GM21619 (cell line): ENCODE measurements around the gene ZNF574.
"Not testable (repeated sequence)": the region's sequence is repeated elsewhere in the genome, so short reads cannot be mapped to it uniquely, and the experiment has no call there.

ENCODE experiments used
- ATAC-seq: cut with Tn5 transposase; IDR thresholded peaks from one replicate; pipeline ENCODE4 v1.9.1; 2021; ENCODE audit not compliant: unreplicated experiment

ZNF574 gene, protein sequence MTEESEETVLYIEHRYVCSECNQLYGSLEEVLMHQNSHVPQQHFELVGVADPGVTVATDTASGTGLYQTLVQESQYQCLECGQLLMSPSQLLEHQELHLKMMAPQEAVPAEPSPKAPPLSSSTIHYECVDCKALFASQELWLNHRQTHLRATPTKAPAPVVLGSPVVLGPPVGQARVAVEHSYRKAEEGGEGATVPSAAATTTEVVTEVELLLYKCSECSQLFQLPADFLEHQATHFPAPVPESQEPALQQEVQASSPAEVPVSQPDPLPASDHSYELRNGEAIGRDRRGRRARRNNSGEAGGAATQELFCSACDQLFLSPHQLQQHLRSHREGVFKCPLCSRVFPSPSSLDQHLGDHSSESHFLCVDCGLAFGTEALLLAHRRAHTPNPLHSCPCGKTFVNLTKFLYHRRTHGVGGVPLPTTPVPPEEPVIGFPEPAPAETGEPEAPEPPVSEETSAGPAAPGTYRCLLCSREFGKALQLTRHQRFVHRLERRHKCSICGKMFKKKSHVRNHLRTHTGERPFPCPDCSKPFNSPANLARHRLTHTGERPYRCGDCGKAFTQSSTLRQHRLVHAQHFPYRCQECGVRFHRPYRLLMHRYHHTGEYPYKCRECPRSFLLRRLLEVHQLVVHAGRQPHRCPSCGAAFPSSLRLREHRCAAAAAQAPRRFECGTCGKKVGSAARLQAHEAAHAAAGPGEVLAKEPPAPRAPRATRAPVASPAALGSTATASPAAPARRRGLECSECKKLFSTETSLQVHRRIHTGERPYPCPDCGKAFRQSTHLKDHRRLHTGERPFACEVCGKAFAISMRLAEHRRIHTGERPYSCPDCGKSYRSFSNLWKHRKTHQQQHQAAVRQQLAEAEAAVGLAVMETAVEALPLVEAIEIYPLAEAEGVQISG

DNA sequence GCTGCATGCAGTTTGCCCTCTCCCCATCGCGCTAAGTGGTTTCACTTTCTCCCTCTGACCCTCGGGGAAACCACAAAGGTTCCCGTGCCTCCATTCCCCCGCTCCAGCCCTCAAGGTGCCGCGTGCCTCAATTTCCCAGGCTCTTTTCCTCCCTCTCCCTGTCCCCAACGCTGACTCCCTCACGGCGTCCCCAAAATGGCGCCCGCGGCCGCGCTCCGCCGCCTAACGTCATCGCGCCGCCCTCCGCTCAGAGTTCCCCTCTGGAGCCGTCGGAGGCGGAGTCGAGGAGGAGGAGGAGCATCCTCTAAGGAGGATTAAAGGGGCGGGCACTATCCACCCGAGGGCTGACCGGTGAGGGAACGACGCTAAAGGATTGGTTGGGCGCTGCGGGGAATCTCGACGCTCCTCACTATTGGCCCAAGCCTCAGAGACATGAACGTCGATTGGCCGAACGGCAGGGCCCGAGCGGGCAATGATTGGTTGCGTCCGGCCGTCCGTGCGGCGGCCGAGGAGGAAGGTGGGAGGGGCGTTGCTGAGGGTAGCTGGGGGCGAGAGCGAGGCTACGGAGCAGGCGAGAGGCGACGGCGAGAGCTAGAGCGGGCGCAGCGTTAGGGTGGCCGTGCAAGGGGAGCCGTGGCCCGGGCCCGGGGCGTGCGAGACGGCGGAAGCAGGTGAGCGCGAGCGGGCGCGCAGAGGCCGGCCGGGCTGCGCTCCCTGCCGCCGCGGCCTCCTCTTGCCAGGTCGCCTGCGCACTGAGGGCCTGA, at the start of gene ZNF574:
Gene ZNF574 (plus strand): TSS at position 551 of the 764 bp plus-strand sequence. CDS start 2,441 bp downstream, outside the sequence.
- peak; percentile 90 for ATAC-seq

DNA sequence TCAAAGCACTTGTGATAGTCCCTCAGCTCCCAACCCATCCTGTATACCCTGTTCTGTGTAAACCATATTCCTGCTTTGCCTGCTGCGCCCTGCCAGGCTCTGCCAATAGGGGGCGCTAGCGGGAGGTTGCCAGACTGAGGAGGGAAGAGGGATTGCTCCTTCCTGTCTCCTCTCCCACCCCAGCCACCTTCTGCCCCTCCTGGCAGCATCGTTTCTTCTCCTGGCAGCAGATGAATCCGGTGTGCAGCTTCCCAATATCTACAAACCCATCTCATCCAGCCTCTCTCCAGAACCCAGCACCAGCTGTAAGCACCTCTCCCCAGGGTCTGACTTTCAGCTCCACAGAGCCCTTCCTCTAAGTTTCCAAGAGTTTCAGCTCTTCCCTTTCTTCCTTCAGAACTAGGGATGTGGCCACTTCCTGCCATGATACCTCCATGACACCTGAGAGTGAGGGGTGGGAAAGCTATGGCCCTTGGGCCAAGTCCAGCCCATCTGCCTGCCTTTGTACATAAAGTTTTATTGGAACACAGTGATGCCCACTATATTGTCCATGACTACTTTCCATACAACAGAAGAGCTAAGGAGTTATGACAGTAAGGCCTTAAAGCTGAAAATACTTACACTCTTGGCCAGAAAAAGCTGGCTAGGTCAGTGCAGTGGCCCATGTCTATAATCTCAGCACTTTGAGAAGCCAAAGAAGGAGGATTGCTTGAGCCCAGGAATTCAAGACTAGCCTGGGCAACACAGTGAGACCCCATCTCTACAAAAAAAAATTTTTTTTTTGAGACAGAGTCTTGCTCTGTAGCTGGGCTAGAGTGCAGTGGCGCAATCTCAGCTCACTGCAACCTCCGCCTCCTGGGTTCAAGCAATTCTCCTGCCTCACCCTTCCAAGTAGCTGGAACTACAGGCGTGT, 47.4 kb upstream of the ZNF574 start:
- no peak for ATAC-seq

DNA sequence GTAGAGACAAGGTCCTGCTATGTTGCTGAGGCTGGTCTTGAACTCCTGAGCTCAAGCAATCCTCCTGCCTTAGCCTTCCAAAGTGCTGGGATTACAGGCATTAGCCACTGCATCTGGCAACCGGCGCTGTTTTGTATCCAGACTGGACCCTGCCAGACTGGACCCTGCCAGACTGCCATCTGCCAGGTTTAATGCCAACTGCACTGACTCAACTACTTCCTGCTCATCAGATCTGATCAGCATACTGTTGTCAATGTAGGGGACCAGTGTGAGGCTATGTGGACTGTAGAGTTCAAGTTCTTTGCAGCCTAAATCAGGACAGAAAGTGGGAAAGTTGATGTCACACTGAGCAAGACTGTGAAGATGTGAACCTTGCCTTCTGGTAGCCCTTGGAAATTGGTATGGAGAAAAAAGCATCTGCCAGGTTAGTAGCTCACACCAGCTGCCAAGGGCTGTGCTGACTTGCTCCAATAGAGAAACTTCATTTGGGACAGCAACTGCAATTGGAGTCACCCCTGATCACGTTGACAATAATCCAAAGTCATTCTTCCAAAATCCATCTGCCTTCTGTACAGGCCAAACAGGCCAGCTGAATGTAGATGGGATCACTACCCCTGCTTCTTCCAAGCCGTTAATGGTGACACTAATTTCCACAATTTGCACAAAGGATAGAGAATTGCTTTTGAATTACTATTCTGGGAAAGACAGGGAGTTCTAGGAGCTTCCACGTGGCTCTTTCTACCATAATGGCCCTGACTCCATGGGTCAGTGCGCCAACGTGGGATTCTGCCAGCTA, 45.1 kb upstream of the ZNF574 start:
- ATAC-seq = no peak

DNA sequence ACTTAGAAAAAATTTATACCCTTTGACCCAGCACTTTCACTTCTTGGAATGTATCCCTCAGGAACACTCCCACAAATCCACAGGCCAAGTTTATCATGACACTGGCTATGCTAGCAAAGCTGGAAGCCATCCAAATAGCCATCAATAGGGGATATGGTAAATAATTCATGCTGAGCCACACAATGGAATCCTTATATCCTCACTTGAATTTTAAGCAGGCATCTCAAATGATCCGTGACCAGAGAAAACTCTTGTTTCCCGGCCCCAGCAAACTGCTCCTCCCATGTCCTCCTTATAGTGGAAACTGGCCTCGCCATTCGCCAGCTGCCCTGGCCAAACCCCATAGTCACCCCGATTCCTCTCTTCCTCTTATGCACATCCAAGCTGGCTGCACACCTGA, 43.5 kb upstream of the ZNF574 start:
- no peak for ATAC-seq

DNA sequence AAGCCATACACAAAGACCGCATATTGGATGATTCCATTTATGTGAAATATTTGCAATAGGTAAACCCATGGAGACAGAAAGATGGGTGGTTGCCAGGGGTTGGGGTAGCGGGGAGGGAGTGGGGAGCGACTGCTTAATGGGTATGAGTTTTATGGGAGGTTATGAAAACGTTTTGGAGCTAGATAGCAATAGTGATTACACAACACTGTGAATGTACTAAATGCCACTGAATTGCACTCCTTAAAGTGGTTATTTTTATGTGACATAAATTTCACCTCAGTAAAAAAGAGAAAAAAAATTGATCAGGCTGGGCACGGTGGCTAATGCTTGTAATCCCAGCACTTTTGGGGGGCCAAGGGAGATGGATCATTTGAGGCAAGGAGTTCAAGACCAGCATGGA, 42.6 kb upstream of the ZNF574 start:
- no peak for ATAC-seq

DNA sequence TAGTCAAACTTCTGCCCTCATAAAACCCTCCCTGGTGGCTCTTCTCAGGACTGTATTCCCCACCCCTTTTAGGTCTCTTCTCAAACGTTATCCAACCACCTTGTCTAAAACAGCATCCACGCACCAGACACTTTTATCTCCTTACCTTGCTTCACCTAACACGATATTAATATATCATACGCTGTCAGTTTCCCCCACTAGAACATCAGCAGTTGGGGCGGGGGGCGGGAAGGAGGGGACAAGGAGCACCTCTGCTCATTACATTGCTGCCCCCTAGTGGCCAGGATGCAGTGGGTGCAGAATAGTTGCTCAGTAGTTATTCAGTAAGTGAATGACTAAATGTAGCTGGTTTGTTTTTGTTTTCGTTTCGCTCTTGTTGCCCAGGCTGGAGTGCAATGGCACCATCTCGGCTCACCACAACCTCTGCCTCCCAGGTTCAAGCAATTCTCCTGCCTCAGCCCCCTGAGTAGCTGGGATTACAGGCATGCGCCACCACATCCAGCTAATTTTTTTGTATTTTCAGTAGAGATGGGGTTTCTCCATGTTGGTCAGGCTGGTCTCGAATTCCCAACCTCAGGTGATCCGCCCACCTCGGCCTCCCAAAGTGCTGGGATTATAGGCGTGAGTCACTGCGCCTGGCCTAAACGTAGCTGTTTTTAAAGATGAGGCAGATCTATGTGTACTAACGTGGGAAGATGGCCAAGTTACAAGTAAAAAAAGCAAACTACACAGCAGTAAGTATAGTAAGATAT, 41.1 kb upstream of the ZNF574 start:
- ATAC-seq = not testable (repeated sequence)

DNA sequence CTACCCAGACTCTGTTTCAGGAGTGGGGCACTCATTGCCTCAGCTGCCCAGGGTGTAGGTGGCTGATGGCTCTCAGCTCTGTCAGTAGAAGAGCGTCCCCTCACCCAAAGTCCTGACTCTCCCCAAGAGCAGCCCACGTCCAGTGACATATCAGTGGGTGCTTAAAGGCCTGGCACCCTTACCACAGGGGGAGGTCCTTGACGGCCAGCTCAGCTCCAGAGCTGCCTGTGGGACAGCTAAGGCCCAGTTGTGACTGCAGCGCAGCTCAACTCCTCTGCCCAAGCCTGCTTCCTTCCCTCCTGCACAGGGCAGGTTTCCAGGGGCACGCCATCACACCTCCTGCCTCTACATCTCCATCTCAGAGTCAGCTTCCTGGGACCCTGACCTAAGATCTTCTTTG, 38.3 kb upstream of the ZNF574 start:
- no peak for ATAC-seq

DNA sequence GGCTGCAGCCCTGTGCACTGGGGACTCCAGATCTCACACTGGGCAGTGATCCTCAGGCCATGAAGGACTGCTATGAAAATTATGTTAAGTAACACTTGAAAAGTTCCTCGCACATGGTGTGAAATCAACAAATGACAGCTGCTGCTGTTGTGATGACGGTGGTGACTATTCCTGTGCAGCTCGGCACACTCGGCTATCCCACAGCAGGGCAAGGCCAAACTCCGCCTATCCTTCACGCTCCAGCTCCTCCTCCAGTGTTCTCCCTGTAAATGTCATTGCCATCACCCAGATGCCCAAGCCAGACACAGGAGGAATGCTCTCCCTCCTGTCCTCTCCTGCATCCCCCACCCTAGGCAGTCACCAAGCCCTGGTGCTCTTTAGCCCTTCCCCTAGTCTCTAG, 37.3 kb upstream of the ZNF574 start:
- no peak for ATAC-seq

DNA sequence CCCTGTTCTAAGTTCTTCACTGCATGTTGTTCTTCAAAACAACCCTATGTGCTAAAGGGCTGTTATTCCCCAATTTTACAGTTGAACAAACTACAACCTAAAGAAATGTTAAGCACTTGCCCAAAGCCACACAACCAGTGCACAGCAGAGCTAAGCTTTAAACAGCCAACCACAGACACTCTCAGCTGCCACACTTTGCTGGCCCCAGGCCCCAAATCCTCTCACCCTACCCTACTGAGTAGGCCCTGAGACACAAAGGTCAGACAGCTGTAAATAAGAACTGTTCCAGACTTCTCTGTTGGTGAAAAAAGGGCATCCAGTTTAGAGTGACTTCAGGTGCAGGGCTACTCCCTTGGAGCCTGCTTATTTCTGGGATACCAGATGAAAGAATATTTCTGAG, 35.9 kb upstream of the ZNF574 start:
- no peak for ATAC-seq

DNA sequence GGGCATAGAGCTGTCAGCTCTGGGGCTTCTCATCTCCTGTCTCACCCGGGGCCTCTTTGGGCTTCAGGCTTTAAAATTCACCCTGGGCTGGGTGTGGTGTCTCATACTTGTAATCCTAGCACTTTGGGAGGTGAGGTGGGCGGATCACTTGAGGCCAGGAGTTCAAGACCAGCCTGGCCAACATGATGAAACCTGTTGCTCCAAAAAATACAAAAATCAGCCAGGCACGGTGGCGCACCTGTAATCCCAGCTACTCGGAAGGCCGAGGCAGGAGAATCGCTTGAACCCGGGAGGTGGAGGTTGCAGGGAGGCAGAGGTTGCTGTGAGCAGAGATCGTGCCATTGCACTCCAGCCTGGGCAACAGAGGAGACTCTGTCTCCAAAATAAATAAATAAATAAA, 35.5 kb upstream of the ZNF574 start:
- not testable (repeated sequence) for ATAC-seq

DNA sequence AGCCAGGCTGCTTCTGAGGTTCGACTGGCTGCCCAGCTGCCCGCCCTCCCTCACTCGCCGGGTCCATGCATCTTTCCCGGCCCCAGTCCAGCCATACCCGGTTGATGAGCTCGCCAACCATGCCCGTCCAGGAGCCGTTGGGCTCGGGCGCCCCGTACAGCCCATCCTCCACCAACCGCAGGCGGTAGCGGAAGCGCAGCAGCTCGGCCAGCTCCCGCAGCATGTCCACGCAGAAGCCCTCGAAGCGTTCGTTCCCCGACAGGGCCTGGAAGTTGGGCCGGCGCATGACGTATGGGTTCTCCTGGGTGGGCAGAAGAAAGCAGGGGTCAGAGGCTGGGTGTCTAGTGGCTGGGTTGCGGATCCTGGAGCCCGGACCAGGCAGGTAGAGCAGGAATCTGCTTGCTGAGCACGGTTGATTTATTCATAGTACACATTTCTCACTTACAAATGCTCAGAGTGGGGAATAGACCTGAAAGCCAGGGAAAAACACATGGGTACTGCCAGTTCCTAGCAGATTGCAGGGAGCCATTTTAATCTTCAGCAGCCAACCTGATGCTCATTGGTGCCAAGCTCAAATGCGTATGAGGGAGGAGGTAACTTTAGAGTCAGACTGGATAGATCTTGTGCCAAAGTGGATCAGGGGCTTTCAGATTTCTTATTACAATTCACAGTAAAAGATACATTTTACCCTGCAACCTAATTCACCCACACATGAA, 33.4 kb upstream of the ZNF574 start:
- ATAC-seq = no peak

DNA sequence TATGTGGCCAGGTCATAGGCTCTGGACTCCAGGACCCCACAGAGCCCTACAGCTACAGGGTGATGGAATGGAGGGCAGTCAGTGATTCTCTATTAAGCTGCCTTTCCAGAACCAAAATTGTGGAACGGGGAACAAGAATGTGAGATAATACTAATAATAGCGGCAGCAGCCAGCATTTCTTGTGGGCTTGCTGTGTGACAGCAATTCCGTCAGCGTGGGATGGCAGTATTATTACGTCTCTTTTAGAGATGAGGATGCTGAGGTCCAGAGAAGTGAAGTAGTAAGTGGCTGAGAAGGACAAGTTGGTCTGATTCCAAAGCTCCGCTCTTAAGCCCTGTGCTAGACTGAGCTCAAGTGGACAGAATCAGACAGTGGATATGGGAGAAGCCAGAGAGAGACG, 30.4 kb upstream of the ZNF574 start:
- ATAC-seq = no peak

DNA sequence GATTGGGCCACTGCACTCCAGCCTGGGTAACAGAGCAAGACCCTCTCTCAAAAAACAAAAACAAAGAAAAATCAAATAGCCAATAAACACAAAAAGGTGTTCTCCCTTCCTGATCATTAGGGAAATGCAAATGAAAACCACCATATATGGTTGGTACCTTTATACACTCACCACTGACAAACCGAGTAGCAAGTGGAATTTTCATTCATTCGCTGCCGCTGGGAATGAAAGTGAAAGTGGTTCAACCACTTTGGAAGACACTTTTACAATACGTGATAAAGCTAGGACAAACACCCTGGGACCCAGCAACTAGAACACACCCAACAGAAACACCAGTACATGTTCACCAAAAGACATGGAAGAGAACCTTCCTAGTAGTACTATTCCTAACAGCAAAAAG, 27.0 kb upstream of the ZNF574 start:
- no peak for ATAC-seq

DNA sequence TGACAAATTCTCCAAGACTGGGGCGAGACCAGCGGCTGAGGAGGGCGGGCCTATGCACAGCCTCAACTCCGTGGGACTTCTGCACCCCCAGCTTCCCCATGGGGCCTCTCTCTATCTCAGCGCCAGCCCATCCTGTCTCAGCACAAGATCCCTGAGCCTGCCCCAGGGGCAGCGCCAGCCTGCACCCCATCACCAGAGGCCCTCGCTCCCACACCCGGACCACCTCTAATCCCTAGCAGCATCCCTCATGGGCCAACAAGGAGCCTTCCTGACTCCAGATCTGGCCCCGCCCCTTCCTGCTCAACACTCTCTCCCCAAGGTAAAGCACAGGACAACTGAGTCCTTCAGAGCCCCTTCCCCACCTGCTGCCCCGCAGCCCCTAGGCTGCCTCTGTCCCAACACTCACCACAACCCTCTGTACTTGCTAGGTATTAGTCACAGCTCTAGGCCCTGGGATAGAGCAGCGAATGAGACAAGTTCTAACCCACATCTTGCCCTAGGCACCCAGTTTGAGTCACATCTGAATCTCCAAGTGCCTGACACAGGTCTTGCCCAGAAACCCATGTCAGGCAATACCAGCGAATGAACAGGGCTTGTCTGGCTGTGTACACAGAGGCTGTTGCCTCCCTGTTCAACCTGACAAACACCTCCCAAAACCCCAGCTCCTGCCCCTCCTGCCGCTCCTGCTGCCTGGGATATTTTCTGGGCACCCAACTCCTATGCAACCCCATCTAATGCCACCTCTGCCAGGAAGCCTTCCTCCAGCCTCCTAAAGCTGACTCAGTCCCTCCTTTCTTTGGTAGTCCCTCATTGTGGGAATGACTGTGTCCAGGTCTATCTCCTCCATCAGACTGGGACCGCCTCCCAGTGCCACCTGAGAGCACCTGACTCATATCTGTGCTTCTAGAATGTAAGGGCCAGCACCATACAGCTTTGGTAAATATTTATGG, 24.5 kb upstream of the ZNF574 start:
- ATAC-seq = no peak

DNA sequence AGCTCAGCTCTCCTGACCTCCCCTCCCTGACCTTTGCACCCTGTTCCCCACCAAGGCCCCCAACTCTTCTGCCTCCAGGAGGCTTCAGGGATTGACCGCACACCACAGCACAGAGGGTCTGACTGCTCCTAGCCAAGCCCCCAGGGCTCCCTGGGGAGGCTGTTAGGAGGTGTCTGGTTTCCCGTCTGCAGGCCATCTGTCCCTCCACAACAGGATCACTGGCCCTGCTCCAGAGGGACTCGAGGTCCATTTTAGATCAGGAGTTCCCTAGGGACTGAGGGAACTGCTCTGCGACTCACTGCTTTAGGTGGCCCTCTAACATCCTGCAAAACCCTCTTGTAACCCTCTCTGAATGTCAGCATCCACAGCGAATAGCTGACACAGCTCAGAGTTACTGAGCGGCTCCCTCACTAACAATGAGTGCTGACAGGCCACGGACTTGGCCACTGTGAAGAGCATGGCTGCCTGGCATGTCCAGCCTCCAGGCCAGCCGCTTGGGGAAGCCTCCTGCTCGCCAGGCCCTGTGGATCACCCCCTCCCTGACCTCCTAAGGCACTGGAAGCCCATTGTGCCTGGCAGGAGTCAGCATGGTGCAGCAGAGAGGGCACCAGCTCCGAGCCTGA, 23.6 kb upstream of the ZNF574 start:
- no peak for ATAC-seq
